Fibroblast of skin of right quadriceps (primary cell): Measurements from ENCODE around the gene TBCD.
"Not testable (repeated sequence)": the region's sequence is repeated elsewhere in the genome, so short reads cannot be mapped to it uniquely, and the experiment has no call there.

ENCODE experiments used
- DNase-seq: peaks from one replicate; pipeline ENCODE4 v3.0.0-alpha.2; 2013

Gene TBCD

DNA sequence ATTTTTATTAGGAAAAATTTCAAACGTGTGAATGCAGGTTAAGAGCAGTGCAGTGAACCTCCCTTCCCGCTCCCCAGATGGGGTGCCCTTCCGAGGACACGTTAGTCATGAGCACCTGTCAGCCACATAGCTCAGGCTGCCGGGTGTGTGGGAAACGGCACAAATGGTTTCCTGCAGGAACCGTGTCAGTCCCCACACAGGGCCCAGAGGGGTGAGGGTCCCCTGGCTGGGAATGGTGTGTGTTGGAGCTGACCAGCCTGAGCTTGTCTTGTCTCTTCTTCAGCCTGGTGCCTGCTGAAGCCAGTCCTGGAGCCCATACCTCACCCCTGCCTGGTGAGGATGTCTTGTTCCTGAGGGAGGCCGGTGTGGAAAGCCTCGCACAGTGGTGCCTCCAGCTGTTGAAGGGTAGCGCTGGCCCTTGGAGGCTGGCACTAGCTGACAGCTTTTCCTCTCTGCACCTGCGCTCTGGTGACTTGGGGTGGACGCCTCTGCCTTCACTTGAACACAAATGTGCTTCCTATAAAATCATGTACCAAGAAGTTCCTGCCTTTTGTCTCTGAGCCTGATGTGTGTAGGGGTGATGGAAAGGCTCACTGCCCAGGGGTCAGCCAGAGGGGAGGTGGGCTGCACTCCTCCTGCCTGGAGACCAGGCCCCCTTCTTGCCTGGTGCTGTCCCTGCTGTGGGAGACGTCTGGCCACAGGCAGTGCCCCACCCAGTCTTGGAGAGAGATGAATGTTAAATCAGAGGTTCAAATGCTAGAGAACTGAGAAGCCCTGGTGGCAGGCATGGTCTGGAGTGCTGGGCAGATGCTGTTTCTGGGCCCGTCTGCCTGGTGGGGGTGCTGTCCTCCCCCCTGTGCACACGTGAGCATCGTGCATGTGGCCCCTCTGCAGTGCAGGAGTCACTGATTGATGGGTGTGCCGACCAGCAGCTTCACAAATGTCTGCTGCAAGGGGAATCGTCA lies 190.6 kb downstream of the TBCD start:
- no peak for DNase-seq

DNA sequence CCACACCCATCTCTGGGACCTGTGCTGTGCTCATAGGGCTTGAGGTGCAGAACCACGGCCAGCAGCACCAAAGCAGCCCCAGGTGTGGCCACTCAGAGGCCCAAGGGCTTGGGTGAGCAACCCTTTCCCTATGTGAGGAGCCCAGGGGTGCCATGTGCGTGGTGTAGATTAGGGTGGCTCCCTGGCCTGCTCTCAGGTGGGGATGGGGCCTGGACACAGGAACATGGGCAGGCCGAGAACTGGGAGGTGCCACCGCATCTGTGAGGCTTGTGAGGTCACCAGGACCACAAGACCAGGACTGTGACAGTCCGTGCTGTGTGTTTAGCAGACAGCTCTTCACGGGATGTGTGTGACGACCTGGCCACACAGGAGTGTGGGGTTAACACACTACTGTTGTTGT lies 191.5 kb downstream of the TBCD start:
- no peak for DNase-seq

GRCh38 chr17:82943751-82944150 lies 191.9 kb downstream of the TBCD start:
- DNase-seq: no peak

GRCh38 chr17:82944990-82945389 lies 193.1 kb downstream of the TBCD start:
- DNase-seq: no peak

- no peak for DNase-seq
Observed at GRCh38 chr17:82946081-82946480, 194.2 kb downstream of the TBCD start.

GRCh38 chr17:82947051-82947991 lies 195.5 kb downstream of the TBCD start:
- no peak for DNase-seq

DNA sequence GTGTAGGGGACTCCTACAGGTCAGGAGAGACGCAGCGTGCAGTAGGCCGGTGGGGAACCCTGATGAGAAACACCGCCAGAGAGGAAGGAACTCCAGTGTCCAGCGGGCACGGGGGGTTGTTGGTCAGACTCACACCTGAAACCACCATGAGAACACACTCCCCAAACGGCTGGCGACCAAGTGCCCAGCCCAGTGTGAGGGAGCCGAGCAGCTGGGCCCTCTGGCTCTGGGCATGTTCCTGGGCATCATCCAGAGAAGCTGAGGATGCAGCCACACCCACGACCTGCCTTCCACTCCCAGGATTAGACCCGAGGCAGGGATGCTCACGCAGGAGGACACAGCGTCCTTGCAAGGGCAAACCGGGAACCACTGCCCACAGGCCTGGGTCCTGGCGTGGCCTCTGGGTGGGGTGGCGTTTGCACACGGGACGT lies 196.2 kb downstream of the TBCD start:
- no peak for DNase-seq

GRCh38 chr17:82948957-82949356 lies 197.1 kb downstream of the TBCD start:
- no peak for DNase-seq

DNA sequence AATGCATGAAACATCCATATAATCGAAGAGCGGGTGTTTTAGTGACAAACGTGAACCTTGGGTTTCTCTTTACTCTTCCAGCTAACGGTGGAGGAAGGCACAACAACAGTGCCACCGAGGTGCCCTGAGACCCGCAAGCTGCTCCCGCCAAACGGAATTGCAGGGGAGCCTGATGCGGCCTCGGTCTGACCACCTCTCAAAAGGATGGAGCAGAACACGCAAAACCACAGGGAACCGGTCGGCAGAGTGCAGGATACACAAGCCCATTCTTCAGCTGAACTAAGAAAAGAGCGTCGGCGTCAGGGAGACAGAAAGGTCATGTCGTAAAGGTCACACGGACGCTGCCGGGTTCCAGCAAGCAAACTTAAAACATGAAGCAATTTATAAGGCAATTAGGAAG lies 197.5 kb downstream of the TBCD start:
- DNase-seq: no peak

- DNase-seq: no peak
Observed at GRCh38 chr17:82949984-82950383, 198.1 kb downstream of the TBCD start.

DNA sequence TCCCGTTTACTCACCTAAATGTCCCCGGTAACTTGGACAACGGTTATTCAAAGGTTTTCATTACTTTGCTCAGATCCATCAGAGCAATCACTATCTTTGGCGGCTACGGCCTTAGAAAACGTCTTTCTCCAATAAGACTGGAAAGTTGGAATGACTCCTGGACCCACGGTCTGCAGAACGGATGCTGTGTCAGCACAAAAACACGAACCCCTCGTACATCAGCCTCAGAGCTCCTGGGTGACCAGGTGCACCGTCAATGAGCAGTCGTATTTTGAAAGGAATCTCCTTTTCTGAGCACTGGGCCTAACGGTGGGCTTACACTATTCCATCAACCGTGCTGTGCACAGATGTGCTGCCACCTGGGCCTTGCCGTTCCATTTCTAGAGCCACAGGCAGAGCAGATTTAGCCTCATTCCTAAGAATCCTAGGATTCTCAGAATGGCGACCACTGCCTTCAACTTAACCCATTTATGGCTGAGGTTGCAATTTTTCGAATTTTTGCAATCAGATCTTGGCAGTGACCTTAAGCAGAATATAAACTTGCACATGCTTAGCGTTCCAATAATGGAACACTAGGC lies 198.7 kb downstream of the TBCD start:
- DNase-seq: no peak

DNA sequence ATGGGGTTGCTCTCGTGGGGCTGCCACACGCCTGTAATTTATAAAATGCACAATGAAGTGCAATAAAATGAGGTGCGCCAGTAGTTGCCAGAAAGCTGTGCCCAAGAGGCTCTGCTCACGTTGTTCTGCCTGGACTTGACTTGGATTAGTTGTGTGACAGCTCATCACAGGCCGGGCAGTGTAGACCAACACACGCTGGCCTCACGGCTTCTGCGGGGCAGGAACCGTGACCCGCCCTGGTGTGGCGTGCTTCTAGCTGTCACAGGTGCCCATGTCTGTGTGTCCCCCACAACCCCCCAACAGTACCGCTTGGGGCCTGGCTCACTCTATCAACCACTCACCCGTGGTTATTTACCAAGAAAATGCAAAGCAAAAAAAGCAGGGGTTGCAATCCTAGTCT lies 200.2 kb downstream of the TBCD start:
- no peak for DNase-seq

- DNase-seq: not testable (repeated sequence)
Observed at GRCh38 chr17:82955106-82955505, 203.2 kb downstream of the TBCD start.

DNA sequence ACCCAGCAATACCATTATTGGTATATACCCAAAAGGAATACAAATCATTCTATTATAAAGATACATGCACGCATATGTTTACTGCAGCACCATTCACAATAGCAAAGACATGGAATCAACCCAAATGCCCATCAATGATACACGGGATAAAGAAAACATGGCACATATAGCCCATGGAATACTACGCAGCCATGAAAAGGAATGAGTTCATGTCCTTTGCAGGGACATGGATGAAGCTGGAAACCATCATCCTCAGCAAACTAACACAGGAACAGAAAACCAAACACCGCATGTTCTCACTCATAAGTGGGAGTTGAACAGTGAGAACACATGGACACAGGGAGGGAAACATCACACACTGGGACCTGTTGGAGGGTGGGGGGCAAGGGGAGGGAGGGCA lies 203.8 kb downstream of the TBCD start:
- DNase-seq: not testable (repeated sequence)

DNA sequence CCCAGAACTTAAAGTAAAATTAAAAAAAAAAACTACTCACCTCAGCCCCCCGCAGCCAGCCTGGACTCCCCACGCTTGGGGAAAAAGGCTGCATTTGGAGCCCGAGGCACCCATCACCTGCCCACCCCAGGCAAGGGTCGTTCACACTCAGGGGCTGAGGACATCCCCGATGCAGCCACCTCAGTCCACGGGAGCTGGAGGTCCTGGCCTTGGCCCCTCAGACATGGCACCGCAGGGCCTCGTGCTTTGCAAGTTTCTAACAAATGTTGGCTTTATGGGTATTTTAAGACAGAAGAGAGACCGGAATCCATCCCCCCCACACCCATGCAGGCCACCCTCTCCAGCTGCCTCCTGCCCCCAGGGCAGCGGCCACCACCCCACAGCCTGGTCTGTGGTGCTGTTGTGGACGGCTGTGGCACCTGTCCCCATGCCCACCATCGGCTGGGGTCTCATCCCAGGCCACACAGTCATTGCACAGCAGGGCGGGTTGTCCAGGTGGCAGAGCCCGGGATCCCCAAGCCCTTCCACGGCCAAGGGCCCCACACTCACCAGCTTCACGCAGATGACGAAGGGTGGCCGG lies 204.4 kb downstream of the TBCD start:
- DNase-seq: no peak

DNA sequence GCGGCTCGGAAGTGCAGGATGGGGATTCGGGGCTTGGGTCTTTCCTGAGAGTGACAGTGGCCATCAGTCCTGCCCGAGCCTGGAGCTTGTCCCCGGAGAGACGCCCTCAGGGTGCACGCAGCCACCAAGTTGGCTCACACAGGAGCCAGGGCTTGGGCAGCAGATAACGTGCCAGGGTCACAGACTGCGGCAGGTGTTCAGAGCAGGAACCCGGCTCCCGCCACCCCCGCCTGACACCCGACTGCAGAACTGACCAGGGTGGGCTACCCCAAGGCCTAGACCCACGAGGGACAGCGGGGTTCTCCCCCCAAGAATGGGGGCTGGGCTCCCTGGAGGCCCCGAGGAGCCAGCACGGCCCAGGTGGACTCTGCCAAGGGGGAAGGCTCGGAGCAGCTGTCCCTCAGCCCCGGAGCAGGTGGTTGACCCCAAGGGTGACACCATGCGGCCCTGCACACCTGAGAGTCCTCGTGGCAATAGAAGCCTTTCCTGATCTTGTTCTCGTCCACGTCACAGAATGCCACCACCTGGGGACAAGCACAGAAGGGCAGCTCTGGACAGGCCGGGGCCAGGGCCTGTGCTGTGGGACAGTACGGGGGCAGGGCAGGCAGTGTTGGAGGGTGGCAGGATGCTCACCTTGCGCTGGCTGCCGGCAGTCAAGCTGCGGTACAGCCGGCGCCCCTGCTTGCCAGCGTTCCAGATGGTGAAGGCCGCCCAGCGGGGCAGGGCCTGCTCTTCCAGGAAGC lies 205.0 kb downstream of the TBCD start:
- no peak for DNase-seq

GRCh38 chr17:82957469-82957795 lies 205.6 kb downstream of the TBCD start:
- DNase-seq: no peak

GRCh38 chr17:82957961-82958561 lies 206.2 kb downstream of the TBCD start:
- DNase-seq: no peak

DNA sequence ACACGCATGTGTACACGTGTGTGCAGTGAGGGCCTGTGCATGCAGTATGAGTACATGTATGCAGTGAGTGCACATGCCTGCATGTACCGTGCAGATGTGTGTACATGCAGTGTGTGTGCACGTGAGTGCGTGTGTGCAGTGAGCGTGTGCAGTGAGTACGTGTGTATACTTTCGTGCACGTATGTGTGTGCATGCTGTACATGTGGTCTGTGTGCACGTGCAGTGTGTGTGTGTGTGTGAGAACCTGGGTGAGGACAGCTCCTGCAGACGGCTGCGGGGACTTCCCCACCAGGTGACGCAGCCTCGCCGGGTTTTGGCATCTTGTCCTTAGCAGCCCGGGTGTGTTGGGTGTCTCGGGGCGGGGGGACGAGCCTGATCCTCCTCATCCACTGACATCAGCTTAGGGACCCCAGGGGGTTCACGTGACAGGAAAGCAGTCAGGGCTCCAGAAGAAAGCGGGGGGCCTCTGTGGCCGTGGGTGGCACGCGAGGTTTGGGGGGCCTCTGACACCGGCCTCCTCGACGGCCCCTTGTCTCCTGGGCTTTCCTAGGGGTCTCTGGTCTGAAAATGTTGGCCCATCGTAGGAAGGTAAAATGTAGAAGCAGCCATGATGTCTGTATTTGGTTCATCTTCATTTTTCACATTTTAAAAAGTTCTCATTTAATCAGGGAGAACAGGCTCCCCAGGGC lies 207.5 kb downstream of the TBCD start:
- DNase-seq: no peak

GRCh38 chr17:82959990-82960418 lies 208.1 kb downstream of the TBCD start:
- no peak for DNase-seq
